ENCODE measurements around the gene COL7A1. TPM values are rescaled to one million over a fixed set of nuclear protein-coding genes. Genes with fewer than 3 reads are reported as not detected.
A peak's percentile ranks its signal among the peaks of the same experiment; 100 is the strongest.

Gene COL7A1
- total and polyA plus RNA-seq, 2 of the 13 experiments (the other 11 are each of a cell fraction or from before 2014, with no cell fraction given): 2.7 to 11.7 TPM

GRCh38 chr3:48564022-48564421 lies 31.1 kb downstream of the COL7A1 start (continued):
- TF ChIP-seq ZNF878 (CRISPR knock-in tag; IDR thresholded peaks at IDR 0.05): no peak
- TF ChIP-seq ZNF543 (CRISPR knock-in tag; IDR thresholded peaks at IDR 0.05): no peak
- TF ChIP-seq CSRNP2 (CRISPR knock-in tag; conservative IDR thresholded peaks at IDR 0.05; ENCODE audit: low read depth): no peak
- TF ChIP-seq NR2F6 (IDR thresholded peaks at IDR 0.05): no peak
- peak; percentile 30; the same call in 1 of the 2 replicates for TF ChIP-seq NR2F6 (CRISPR knock-in tag; IDR thresholded peaks at IDR 0.05)
- TF ChIP-seq HNRNPL (IDR thresholded peaks at IDR 0.05; ENCODE audit: low read depth, low read length): peak; percentile 96
- no peak for TF ChIP-seq SPEN (CRISPR knock-in tag; IDR thresholded peaks at IDR 0.05; ENCODE audit: low read depth)
- TF ChIP-seq ZNF260 (CRISPR knock-in tag; IDR thresholded peaks at IDR 0.05; ENCODE audit: borderline replicate concordance, low read depth): no peak
- TF ChIP-seq, protein P1, sequence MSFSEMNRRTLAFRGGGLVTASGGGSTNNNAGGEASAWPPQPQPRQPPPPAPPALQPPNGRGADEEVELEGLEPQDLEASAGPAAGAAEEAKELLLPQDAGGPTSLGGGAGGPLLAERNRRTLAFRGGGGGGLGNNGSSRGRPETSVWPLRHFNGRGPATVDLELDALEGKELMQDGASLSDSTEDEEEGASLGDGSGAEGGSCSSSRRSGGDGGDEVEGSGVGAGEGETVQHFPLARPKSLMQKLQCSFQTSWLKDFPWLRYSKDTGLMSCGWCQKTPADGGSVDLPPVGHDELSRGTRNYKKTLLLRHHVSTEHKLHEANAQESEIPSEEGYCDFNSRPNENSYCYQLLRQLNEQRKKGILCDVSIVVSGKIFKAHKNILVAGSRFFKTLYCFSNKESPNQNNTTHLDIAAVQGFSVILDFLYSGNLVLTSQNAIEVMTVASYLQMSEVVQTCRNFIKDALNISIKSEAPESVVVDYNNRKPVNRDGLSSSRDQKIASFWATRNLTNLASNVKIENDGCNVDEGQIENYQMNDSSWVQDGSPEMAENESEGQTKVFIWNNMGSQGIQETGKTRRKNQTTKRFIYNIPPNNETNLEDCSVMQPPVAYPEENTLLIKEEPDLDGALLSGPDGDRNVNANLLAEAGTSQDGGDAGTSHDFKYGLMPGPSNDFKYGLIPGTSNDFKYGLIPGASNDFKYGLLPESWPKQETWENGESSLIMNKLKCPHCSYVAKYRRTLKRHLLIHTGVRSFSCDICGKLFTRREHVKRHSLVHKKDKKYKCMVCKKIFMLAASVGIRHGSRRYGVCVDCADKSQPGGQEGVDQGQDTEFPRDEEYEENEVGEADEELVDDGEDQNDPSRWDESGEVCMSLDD (CRISPR knock-in tag; IDR thresholded peaks at IDR 0.05; ENCODE audit: borderline replicate concordance): no peak
- TF ChIP-seq ARID4A (CRISPR knock-in tag; IDR thresholded peaks at IDR 0.05; ENCODE audit: borderline replicate concordance): no peak
- TF ChIP-seq HOXA3 (CRISPR knock-in tag; IDR thresholded peaks at IDR 0.05): no peak
- TF ChIP-seq ZFX (CRISPR knock-in tag; IDR thresholded peaks at IDR 0.05; ENCODE audit: low read depth): 0 out of 2 replicates have a peak, but pooled peaks have one; percentile 12
- no peak for TF ChIP-seq PCBP2 (optimal IDR thresholded peaks at IDR 0.05; ENCODE audit: low read depth, low read length, poor library complexity, severe bottlenecking)
- TF ChIP-seq, protein P2, sequence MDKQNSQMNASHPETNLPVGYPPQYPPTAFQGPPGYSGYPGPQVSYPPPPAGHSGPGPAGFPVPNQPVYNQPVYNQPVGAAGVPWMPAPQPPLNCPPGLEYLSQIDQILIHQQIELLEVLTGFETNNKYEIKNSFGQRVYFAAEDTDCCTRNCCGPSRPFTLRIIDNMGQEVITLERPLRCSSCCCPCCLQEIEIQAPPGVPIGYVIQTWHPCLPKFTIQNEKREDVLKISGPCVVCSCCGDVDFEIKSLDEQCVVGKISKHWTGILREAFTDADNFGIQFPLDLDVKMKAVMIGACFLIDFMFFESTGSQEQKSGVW (CRISPR knock-in tag; IDR thresholded peaks at IDR 0.05; ENCODE audit: borderline replicate concordance): no peak
- TF ChIP-seq ZFP37 (CRISPR knock-in tag; IDR thresholded peaks at IDR 0.05; ENCODE audit: borderline replicate concordance): no peak
- TF ChIP-seq, protein P3, sequence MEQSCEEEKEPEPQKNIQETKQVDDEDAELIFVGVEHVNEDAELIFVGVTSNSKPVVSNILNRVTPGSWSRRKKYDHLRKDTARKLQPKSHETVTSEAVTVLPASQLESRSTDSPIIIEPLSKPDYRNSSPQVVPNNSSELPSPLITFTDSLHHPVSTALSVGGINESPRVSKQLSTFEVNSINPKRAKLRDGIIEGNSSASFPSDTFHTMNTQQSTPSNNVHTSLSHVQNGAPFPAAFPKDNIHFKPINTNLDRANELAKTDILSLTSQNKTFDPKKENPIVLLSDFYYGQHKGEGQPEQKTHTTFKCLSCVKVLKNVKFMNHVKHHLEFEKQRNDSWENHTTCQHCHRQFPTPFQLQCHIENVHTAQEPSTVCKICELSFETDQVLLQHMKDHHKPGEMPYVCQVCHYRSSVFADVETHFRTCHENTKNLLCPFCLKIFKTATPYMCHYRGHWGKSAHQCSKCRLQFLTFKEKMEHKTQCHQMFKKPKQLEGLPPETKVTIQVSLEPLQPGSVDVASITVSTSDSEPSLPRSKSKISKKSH (CRISPR knock-in tag; IDR thresholded peaks at IDR 0.05; ENCODE audit: borderline replicate concordance): no peak
- peak; percentile 3; the same call in 1 of the 2 replicates for TF ChIP-seq STAG1 (CRISPR knock-in tag; IDR thresholded peaks at IDR 0.05)
- TF ChIP-seq ZNF484 (CRISPR knock-in tag; IDR thresholded peaks at IDR 0.05; ENCODE audit: borderline replicate concordance, low read depth): no peak

Data from HepG2 (cell line).